Measurements from ENCODE around the gene CRKL.

Gene CRKL

GRCh38 chr22:20983081-20983771 is 66.0 kb downstream of the CRKL start:
- no peak for DNase-seq (ENCODE audit: low spot score)

- DNase-seq (ENCODE audit: low spot score) = no peak
Measured at GRCh38 chr22:20985720-20986119, 68.5 kb downstream of the CRKL start.

- no peak for DNase-seq (ENCODE audit: low spot score)
Measured at GRCh38 chr22:20986365-20986764, 69.2 kb downstream of the CRKL start.

- no peak for DNase-seq (ENCODE audit: low spot score)
Measured at GRCh38 chr22:20987375-20987774, 70.2 kb downstream of the CRKL start.

GRCh38 chr22:20988573-20989322 is 71.5 kb downstream of the CRKL start:
- DNase-seq (ENCODE audit: low spot score) = no peak

- no peak for DNase-seq (ENCODE audit: low spot score)
Measured at GRCh38 chr22:20989323-20990138, 72.3 kb downstream of the CRKL start.

GRCh38 chr22:20990184-20991180 is 73.3 kb downstream of the CRKL start:
- no peak for DNase-seq (ENCODE audit: low spot score)

- no peak for DNase-seq (ENCODE audit: low spot score)
Measured at GRCh38 chr22:20991252-20992055, 74.2 kb downstream of the CRKL start.

GRCh38 chr22:20992056-20992442 is 74.8 kb downstream of the CRKL start:
- DNase-seq (ENCODE audit: low spot score) = no peak

GRCh38 chr22:20992456-20993303 is 75.5 kb downstream of the CRKL start:
- no peak for DNase-seq (ENCODE audit: low spot score)

- no peak for DNase-seq (ENCODE audit: low spot score)
Measured at GRCh38 chr22:20993304-20994127, 76.3 kb downstream of the CRKL start.

- DNase-seq (ENCODE audit: low spot score) = no peak
Measured at GRCh38 chr22:20994128-20994901, 77.1 kb downstream of the CRKL start.

- DNase-seq (ENCODE audit: low spot score) = no peak
Measured at GRCh38 chr22:20994902-20995241, 77.7 kb downstream of the CRKL start.

GRCh38 chr22:20995329-20996030 is 78.3 kb downstream of the CRKL start:
- DNase-seq (ENCODE audit: low spot score) = no peak

GRCh38 chr22:20996031-20996410 is 78.8 kb downstream of the CRKL start:
- DNase-seq (ENCODE audit: low spot score) = no peak

- DNase-seq (ENCODE audit: low spot score) = no peak
Measured at GRCh38 chr22:20996598-20997535, 79.7 kb downstream of the CRKL start.

All from iPS-NIHi11 (cell line).